ENCODE measurements around the gene CACNA2D4.
A peak's percentile ranks its signal among the peaks of the same experiment; 100 is the strongest.
"Not testable (repeated sequence)": the region's sequence is repeated elsewhere in the genome, so short reads cannot be mapped to it uniquely, and the experiment has no call there.

The CACNA2D4 gene
- 2.4 to 16.7 (median 8.6) reads per million in 18 experiments for total RNA-seq

DNA sequence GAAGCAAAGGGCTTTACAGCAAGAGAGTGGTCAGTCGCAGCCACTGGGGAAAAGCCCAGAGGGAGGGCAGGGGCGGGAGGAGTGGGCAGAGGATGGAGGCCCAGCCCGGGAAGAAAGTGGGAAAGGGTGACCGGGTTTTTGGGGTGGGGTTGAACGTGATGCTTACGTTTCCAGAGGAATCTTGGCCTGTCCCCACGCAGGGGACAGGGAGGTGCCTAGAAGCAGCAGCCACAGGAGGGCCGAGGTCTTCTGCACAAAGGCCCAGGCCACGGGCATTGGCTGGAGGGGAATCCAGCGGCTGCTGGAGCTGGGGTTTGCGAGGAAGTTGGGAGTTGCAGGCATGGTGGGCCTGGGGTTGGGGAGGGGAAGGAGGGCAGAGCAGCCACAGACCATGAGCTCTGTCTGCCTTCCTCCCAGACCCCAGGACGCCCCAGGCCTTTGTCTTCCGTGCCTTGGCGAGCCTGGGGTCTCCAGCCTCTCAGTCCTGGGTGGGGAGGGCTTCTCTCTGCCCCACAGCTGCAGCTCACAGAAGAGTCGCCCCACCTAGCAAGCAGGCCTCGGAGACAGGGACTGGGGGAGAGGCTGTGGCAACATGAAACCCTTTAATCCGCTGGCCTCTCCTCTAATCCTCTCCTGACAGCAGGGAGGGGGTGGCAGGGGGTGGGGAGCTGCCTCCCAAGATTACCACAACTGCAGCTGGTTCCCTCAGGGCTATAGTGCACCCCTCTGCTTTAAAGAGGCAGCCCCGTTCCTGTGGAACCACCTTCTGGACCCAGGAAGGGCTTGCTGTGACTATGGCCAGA, at the start of gene CACNA2D4:
TSS of gene CACNA2D4 (minus strand) at position 572 of the 803 bp plus-strand sequence. CDS start at position 393, 179 bp downstream.
- DNase-seq: peak in 1 of 2 donors; percentile 68

- DNase-seq: no peak
Observed at GRCh38 chr12:1966561-1967226, 48.2 kb upstream of the CACNA2D4 start.

DNA sequence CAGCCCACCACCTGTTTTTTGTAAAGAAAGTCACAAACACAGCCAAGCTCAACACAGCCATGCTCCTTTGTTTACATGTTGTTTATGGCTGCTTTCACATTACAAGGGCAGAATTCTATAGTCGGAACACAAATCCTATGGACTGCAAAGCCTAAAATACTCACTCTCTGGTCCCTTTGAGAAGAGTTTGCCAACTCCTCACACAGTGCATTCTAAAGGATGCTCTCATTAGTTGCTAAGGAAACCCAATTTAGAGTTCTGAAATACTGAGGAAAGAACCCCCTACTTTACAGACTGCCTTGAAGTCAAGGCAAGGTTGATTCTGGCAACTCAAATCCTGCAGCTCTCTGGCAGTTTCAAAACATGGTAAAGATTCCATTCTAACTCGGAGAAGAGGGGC, 47.5 kb upstream of the CACNA2D4 start:
- no peak for DNase-seq

DNA sequence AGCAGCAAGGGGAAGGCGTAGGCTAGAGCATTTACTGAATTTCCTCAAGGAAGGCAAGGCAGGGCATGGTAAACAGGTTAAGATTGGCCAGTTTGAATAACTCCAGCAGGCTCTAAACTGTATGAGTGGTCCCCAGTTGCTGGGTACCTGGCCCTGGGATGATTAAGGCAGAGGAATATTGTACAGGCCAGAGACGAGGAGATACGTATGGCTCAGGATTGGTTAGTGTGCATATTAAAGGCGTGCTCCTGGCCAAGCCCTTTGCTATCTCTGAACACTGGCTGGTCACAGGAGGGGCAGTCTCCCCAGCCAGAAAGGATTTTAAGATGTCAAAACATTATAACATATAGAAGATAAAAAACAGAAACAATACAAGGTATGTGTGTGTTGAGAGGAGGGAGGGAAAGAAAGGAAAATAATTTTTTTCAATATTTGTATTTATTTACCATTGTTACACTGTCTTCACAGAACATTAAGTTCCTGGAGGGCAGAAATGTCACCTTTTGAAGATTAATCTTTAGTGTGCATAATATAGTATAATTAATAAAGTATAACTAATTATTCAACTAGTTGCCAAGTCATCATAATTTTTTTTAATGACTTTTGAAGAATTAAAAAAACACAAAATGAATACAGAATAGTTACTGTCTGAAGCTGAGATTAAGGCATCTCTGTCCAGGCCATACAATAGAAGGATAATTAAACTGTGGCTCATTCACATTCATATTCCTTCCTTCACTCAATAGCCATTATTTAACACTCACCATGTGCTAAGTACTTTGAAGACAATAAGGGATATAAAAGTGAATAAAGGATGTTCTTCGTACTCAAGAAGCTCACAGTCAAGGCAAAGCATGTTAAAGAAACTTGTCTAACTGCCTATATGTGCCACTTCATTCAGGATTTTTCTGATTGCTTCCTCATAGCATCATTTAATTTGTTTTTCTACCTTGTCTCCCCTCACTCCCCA, 43.9 kb upstream of the CACNA2D4 start:
- DNase-seq: no peak

DNA sequence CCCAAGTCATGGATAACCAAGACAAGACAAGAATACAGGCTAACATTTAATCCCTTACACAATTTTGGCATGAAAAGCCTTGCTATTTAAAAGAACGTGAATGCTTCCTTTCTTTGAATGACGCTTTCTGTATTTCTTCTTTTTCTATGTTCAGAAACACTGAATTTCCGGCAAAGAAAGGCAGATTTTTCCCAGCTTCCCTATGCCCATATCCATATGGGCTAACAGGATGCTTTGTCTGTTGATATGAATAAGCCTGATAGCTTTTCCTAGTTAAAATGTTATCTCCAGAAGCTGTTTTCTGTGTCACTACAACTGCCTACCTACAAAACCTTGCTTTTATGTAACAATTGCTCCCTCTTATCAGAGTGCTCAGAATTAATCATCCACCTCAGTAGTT, 38.3 kb upstream of the CACNA2D4 start:
- DNase-seq: no peak

DNA sequence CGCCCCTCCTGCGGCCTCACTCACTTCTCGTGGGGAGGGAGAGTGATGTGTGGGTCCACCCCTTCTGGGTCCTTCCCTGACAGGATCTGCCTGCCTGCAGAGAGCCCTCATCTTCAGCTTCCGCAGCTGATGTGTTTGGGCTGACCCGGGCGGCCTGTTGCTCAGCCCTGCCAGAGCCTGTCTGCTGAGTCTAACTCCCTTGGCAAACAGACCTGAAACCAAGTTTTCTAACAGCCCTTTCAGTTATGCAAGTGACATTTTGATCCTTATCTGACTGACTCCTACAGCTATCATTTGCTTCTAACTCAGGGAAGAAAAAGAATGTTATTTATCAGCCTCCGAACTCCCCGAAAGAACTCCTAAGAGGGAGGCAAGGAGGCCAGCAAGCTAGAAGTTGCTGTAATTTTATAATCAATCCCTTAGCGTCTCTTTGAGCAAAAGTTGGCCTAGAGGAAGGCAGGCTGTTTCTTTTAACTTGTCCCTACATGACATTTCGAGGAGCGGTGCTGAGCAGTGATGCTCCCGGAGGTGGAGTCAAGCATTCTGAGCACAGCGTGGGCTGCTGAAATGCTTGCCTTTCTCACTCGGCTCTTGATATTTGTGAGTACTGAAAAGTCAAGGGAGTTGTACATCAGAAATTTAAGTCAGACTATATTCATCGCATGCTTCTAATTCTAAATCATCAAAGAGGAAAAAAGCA, 31.5 kb upstream of the CACNA2D4 start:
- DNase-seq: no peak

- DNase-seq: no peak
Observed at GRCh38 chr12:1948883-1949282, 30.4 kb upstream of the CACNA2D4 start.

GRCh38 chr12:1947081-1947480, 28.6 kb upstream of the CACNA2D4 start:
- DNase-seq: no peak

GRCh38 chr12:1946296-1946695, 27.8 kb upstream of the CACNA2D4 start:
- no peak for DNase-seq

- DNase-seq: not testable (repeated sequence)
Observed at GRCh38 chr12:1945502-1945901, 27.1 kb upstream of the CACNA2D4 start.

DNA sequence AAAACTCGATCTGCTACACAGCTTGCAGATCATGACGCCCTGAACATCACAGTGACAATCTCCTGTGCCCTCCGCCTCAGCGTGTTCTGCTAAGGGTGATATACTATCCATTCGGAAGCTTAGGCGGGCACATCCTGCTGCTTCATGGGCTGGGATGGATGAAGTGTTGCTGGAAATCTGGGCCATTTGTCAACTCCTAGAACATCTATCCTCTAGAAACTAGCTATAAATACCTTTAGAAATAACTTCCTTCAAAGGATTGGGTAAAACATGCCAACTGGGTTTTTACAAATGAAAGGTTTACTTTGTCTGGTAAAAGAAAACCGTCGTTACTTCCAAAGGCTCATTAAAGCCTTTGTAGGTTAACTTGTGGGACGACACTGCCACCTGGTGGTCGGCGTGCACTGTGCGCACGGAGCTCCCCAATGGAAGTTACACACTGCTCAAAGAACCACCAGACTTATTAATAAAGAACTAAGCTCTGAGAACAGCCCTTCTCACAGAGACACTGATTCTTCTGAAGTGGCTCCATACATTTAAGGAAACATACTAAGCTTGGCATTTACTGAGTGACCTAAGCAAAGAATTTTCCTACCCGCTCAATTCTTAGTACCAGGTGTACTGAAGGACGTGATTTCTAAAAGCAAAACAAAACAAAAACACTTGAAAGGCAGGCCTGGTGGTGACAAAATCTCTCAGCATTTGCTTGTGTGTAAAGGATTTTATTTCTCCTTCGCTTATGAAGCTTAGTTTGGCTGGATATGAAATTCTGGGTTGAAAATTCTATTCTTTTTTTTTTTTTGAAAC, 21.6 kb upstream of the CACNA2D4 start:
- peak; percentile 89 for DNase-seq

GRCh38 chr12:1939331-1939730, 20.9 kb upstream of the CACNA2D4 start:
- no peak for DNase-seq

GRCh38 chr12:1937481-1938224, 19.2 kb upstream of the CACNA2D4 start:
- no peak for DNase-seq

DNA sequence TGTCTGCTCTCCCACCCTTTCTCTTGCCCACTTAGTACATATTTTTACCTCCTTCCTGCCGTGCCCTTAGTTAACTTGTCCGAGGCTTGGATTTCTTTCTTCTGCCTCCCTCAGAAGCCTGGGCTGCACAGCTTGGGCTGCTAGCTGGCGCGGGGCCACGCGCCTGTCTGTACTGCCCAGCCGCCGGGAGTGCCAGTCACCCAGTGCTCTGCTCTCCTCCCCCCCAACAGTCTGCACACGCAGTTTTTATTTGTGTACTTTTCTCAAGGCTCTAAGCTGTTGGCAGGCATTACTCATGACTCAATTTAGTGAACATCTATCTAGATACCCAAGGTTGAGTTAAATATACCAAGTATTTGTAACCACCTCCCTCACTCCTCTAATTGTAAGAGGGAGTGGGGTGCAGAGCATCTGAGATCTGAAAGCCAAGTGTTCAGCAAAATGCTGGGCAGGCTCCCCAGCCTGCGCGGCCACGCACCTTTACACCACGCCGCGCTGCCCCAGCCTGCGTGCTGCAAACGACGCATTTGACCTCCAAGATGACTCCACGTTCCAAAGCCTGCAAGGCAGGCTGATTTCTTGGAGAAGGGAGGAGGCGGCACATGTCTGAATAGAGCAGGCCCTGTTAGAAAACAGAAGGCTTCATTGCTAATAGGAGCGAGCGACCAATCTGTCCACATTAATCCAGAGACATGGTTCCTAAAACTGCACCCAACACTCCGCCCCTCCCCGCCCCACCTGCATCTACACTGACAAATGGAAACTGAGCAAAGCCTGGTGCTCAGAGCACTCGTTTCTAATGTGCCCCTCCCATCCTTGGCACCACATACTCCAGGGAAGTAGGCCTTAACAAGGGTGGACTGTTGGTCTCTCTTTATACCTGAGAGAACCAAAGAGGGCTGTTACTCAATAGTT, 18.2 kb upstream of the CACNA2D4 start:
- no peak for DNase-seq

DNA sequence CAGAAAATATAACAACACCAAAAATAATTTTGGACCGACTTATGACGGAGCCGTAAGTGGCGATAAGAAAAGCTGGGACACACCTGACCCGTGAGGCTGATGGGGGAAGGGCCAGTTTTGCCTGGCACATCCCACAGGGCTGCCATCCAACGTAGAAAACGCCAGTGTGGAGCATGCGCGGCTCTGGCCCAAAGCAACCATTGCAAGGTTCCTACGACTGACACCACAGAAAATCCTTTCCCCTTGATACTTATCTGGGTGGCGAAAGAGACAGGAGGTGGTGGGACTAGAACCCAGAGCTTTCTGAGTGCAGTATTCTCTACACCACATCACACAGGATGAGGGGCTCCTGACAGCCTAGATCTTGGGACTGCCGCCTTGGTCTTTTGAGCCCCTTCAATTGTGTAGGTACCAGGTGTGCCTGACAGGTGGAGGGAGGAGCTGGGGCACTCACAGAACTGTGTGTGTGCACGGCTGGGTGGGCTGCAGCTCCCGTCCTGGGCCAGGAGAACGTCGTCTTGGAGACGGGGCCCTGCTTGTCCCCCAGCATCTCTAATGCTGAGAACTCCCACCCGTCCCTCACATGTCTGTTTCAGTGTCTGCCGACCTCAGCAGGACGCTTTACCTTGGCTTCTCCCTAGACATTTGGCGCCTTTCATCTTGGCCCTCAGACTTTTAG, 17.4 kb upstream of the CACNA2D4 start:
- no peak for DNase-seq

DNA sequence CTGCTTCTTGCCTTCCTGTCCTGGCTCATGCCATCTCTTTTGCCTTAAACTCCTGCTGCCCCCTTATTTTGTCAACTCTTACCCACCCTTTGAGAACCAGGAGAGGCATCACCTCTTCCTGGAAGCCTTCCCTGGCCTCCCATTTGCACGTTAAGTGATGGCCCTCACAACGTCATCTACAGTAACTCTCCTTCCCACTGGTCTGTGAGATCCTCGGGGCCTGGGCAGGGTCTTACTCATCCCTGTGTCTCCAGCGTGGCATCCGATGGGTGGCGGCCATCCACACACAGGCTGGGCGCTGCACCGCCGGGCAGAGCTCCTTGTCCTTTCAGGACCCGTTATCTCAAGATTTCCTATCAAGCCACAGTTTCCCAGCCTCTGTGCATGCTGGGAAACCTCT, 16.8 kb upstream of the CACNA2D4 start:
- DNase-seq: no peak

- DNase-seq: no peak
Observed at GRCh38 chr12:1934831-1935230, 16.4 kb upstream of the CACNA2D4 start.

- no peak for DNase-seq
Observed at GRCh38 chr12:1934068-1934467, 15.6 kb upstream of the CACNA2D4 start.
